ENCODE results near the gene ANKHD1. TPM values are rescaled to one million over a fixed set of nuclear protein-coding genes. Genes with fewer than 3 reads are reported as not detected.

The ANKHD1 gene
- total and polyA plus RNA-seq, 9 of the 15 experiments (the other 6 are each of a cell fraction or from before 2014, with no cell fraction given), result 38.9 to 138 (median 78.7) TPM

- TF ChIP-seq CEBPZ (IDR thresholded peaks at IDR 0.05; ENCODE audit: borderline replicate concordance, low read depth, low read length) (no peak), ZNF740 (CRISPR knock-in tag; IDR thresholded peaks at IDR 0.05) (peak; percentile 78), ZNF740 (tag; IDR thresholded peaks at IDR 0.05) (no peak), HDGF (IDR thresholded peaks at IDR 0.05) (no peak), EP400 (IDR thresholded peaks at IDR 0.05) (peak; percentile 90), SMAD1 (IDR thresholded peaks at IDR 0.05; ENCODE audit: low read depth, low read length, partially characterized antibody) (peak; percentile 65), SRSF1 (IDR thresholded peaks at IDR 0.05; ENCODE audit: low read depth, low read length) (no peak), PTTG1 (tag; IDR thresholded peaks at IDR 0.05; ENCODE audit: low read depth) (no peak), SP1 (CRISPR knock-in tag; IDR thresholded peaks at IDR 0.05) (peak; percentile 78), NCOA6 (IDR thresholded peaks at IDR 0.05) (peak; percentile 42; the same call in 1 of the 2 replicates), E2F4 (CRISPR knock-in tag; IDR thresholded peaks at IDR 0.05; ENCODE audit: low read depth) (no peak), MEF2A (IDR thresholded peaks at IDR 0.05; ENCODE audit: control insufficient read depth, low read depth, low read length) (no peak), ZZZ3 (IDR thresholded peaks at IDR 0.05) (no peak), MCM7 (IDR thresholded peaks at IDR 0.05) (no peak), FUS (optimal IDR thresholded peaks at IDR 0.05; ENCODE audit: low read depth, low read length) (no peak), ELF1 (tag; IDR thresholded peaks at IDR 0.05) (peak; percentile 75), RBM14 (IDR thresholded peaks at IDR 0.05; ENCODE audit: borderline replicate concordance, insufficient read depth, low read depth, low read length) (no peak), RFX1 (IDR thresholded peaks at IDR 0.05) (no peak), PHF20 (IDR thresholded peaks at IDR 0.05; ENCODE audit: partially characterized antibody) (peak; percentile 65), BMI1 (IDR thresholded peaks at IDR 0.05; ENCODE audit: low read length) (no peak), ZNF274 (IDR thresholded peaks at IDR 0.05; ENCODE audit: borderline replicate concordance, low read depth, low read length) (no peak), PKNOX1 (IDR thresholded peaks at IDR 0.05) (no peak), RBM22 (IDR thresholded peaks at IDR 0.05; ENCODE audit: low read depth, low read length, poor library complexity, severe bottlenecking) (peak; percentile 66)
These were observed 155.6 kb downstream of the ANKHD1 start, which contains the start of gene SRA1 (continued) for GRCh38 chr5:140557136-140557805.
